ENCODE results near the gene LINC00632. TPM values are rescaled to one million over a fixed set of nuclear protein-coding genes. Genes with fewer than 3 reads are reported as not detected.

Gene LINC00632
- total and polyA plus RNA-seq, 12 donors, result 2.3 to 94.0 (median 12.9) TPM

DNA sequence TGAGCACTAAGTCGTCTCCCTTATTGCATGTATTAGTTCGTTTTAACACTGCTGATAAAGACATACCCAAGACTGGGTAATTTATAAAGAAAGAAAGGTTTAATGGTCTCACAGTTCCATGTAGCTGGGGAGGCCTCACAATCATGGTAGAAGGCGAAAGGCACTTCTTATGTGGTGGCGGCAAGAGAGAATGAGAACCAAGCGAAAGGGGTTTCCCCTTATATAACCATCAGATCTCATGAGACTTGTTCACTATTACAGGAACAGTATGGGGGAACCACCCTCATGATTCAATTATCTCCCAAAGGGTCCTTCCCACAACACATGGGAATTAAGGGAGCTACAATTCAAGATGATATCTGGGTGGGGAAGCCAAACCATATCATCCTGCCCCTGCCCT, 85.1 kb downstream of the LINC00632 start:
- no peak overlapping the region for H3K27ac ChIP-seq
- no peak overlapping the region for H3K4me3 ChIP-seq
- no peaks in the 10 kb centered on the region for H3K4me1 ChIP-seq (replicated peaks in 1 of 2)
- no peak for DNase-seq
- no peaks in the 10 kb centered on the region for H3K36me3 ChIP-seq (replicated peaks in 1 of 2)
- TF ChIP-seq, protein P1, sequence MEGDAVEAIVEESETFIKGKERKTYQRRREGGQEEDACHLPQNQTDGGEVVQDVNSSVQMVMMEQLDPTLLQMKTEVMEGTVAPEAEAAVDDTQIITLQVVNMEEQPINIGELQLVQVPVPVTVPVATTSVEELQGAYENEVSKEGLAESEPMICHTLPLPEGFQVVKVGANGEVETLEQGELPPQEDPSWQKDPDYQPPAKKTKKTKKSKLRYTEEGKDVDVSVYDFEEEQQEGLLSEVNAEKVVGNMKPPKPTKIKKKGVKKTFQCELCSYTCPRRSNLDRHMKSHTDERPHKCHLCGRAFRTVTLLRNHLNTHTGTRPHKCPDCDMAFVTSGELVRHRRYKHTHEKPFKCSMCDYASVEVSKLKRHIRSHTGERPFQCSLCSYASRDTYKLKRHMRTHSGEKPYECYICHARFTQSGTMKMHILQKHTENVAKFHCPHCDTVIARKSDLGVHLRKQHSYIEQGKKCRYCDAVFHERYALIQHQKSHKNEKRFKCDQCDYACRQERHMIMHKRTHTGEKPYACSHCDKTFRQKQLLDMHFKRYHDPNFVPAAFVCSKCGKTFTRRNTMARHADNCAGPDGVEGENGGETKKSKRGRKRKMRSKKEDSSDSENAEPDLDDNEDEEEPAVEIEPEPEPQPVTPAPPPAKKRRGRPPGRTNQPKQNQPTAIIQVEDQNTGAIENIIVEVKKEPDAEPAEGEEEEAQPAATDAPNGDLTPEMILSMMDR (IDR thresholded peaks at IDR 0.05), result no peak
- no peak for TF ChIP-seq POLR2A (IDR thresholded peaks at IDR 0.05)
- peaks cover 6% of the 10 kb centered on the region for H3K27me3 ChIP-seq
- no peaks in the 10 kb centered on the region for H3K9me3 ChIP-seq (replicated peaks in 1 of 3)
- intact Hi-C loops (cut with DNase I), result no loop called here
- 60 to 70% (median 62%) methylated on average over 5 of the region's 5 CpGs for whole genome bisulfite sequencing, 4 donors

DNA sequence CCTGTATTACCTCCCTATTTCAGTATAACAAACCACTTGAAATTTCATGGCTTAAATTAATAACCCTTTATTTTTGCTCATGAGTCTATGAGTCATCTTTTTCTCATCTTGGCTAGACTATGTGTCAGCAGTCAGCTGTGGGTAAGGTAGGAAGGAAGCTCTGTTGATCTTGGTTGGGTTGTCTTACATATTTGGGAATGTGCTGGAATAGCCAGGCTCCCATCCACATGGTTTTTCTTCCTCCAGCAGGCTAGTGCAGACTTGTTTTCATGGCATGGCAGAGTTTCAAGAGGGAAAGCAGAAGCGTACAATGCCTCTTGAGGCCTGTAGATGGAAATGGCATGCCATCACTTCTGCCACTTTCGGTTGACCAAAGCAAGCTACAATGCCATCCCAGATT, 89.7 kb downstream of the LINC00632 start:
- Histone ChIP-seq H3K4me1 (replicated peaks in 1 of 2) (no peaks in the 10 kb centered on the region), H3K36me3 (replicated peaks in 1 of 2) (no peaks in the 10 kb centered on the region), H3K9me3 (replicated peaks in 1 of 3) (no peaks in the 10 kb centered on the region), H3K27ac (no peak overlapping the region), H3K4me3 (no peak overlapping the region), H3K27me3 (no peaks in the 10 kb centered on the region)
- intact Hi-C loops (cut with DNase I), result no loop called here
- WGBS, 4 donors, result 78 to 96% (median 89%) methylated on average over 2 of the region's 2 CpGs; no CpG with 5 or more reads in 1 of the 4 donors
- TF ChIP-seq POLR2A (IDR thresholded peaks at IDR 0.05), result no peak
- TF ChIP-seq, protein P1 (IDR thresholded peaks at IDR 0.05), result no peak
- no peak for DNase-seq

DNA sequence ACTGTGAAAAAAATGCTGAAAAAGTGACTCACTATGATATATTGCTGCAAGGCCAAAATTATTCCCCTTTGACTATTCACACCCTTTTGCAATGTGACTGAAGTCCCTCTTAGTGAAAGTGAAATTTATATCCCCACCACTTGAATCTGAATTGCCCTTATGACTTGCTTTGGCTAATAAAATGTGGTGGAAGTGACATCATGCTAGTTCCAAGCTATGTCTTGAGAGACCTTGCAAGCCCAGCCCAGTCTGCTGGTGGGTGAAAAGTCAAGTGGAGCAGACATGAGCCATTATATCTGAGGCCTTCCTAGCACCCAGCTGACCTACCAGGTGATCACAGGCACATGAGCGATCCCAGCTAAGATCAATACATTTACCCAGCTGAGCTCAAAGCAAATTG, 94.7 kb downstream of the LINC00632 start:
- Histone ChIP-seq H3K27ac (no peak overlapping the region), H3K27me3 (no peaks in the 10 kb centered on the region), H3K4me1 (replicated peaks in 1 of 2) (no peaks in the 10 kb centered on the region), H3K36me3 (replicated peaks in 1 of 2) (no peaks in the 10 kb centered on the region), H3K4me3 (no peak overlapping the region), H3K9me3 (replicated peaks in 1 of 3) (no peaks in the 10 kb centered on the region)
- WGBS, 4 donors, result 82 to 100% (median 87%) methylated on average over 1 of the region's 1 CpG
- intact Hi-C loops (cut with DNase I), result no loop called here
- DNase-seq, result no peak
- TF ChIP-seq, protein P1 (IDR thresholded peaks at IDR 0.05), result no peak
- TF ChIP-seq POLR2A (IDR thresholded peaks at IDR 0.05), result no peak

DNA sequence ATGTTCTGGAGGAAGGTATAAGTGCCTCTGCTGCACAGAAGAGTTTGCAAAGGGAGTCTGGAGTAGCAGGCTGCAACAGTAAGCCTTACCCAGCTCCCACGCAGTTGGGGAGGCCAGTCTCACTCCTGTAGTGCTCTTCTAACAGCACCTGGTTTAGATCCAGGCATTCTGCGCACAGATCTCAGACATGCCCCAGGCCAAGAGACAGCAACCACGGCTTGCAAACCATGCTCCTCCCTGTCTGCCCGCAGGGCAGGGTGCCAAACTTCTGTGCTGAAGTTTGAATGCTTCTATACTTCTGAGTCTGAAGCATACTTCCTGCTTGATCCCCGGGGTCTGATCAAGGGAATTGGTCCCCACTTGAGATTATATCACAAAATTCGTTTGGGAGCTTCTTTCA, 106.3 kb downstream of the LINC00632 start:
- no peaks in the 10 kb centered on the region for H3K27me3 ChIP-seq
- H3K36me3 ChIP-seq (replicated peaks in 1 of 2), result no peaks in the 10 kb centered on the region
- 32 to 44% (median 36%) methylated on average over 2 to 6 of the region's 6 CpGs for WGBS, 4 donors
- no peaks in the 10 kb centered on the region for H3K4me1 ChIP-seq (replicated peaks in 1 of 2)
- intact Hi-C loops (cut with DNase I), result no loop called here
- H3K9me3 ChIP-seq (replicated peaks in 1 of 3), result peaks cover 0 to 7% (median 0%) of the 10 kb centered on the region in 3 donors
- TF ChIP-seq POLR2A (IDR thresholded peaks at IDR 0.05), result no peak
- TF ChIP-seq, protein P1 (IDR thresholded peaks at IDR 0.05), result no peak
- H3K4me3 ChIP-seq, result no peak overlapping the region
- no peak overlapping the region for H3K27ac ChIP-seq
- DNase-seq, result no peak

Measured in adrenal gland (tissue), 12 donors.